Activated naive CD8-positive, alpha-beta T cell (primary cell): ENCODE results near the gene RAB1A.
"Not testable (repeated sequence)": the region's sequence is repeated elsewhere in the genome, so short reads cannot be mapped to it uniquely, and the experiment has no call there.

Source experiments
- H3K27ac Mint-ChIP-seq: one replicate; pipeline ENCODE4 v1.8.0; 2021; ENCODE audit warnings: mixed read lengths
- H3K27me3 Mint-ChIP-seq: one replicate; pipeline ENCODE4 v1.8.0; 2021; ENCODE audit warnings: mixed read lengths
- H3K36me3 Mint-ChIP-seq: one replicate; pipeline ENCODE4 v1.8.0; 2021; ENCODE audit warnings: mixed read lengths
- H3K4me1 Mint-ChIP-seq: one replicate; pipeline ENCODE4 v1.8.0; 2021; ENCODE audit warnings: low read depth, mixed read lengths
- H3K4me3 Mint-ChIP-seq: one replicate; pipeline ENCODE4 v1.8.0; 2021; ENCODE audit warnings: mild to moderate bottlenecking, mixed read lengths
- H3K9me3 Mint-ChIP-seq: one replicate; pipeline ENCODE4 v1.8.0; 2021; ENCODE audit warnings: low read depth, mixed read lengths

Gene RAB1A

DNA sequence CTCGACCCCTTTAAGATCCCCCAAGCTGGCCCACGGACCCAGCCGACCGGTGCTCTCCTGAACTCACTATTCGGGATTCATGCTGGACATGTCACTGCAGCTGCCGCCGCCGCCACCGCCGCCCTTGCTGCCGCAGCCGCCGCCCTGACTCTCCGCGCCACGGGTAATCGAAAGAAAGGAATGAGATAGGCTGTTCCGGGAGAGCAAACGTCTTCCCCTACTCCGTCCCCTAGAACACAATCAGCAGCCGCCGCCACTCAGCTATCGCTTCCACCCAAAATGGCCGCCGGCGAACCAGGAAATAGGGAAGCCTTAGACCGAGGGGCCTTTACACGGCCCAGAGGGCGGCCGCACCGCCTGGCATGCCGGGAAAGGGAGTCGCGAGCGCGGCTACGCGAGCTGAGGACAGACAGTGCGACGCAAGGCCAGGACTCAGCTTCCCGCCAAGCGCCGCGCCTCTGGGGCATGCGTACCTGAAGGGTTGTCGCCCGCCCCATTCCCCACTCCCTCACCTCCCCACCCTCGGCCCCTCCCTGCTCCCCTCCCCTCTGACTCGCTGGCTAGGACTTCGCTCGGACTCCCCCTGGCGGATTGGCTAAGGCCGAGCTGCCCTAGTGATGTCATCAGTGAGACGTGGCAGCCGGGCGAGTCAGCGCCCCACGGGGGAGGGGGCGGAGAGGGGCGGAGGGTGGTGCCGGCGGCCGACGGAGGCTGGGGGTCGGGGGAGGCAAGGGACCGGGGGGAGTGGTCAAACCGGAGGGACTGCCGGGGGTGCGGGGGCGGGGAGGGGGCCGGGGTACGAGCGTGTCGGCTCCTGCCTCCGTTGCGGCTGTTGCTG, at the start of gene RAB1A:
TSS of gene RAB1A (minus strand) at position 281 of the 838 bp plus-strand sequence. CDS start at position 90, 191 bp downstream.
- Mint-ChIP-seq H3K4me1 (peaks cover 41% of the 10 kb centered on the region), H3K9me3 (no peaks in the 10 kb centered on the region), H3K36me3 (peaks cover 4% of the 10 kb centered on the region), H3K27ac (peak within 1 kb of the TSS; percentile 96), H3K4me3 (peak within 1 kb of the TSS; percentile 97), H3K27me3 (no peaks in the 10 kb centered on the region)

DNA sequence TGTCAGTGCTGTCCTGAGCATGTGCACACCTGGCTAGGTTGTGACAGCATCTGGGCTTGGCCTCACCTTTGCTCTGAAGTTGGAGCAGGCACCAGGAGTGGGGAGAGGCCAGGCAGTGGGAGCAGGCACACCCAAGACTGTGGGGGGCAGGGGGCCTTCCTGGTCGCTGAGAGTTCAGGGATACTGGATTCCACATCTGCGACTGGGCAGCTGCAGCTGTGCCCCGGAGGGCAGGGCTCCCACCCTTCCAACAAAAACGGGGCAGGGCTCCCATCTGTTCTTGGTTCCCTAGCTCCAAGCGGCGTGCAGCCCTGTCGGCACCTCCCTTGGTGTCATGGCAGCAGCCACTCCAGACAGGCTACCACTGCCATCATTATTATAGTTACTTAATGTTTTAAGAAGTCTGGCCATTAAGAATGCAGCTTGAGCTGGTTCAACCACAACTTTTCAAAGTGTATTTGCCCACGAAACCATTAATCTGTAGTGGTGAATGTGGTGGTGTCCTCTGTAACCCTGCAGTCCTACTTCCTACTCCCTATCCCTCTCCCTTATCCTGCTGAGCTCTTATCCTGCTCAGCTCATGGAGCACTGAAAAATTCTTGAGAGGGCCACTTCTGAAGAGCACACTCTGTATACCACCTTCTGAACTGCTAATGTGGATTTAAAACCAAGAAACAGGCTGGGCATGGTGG, 48.0 kb upstream of the RAB1A start:
- Mint-ChIP-seq H3K9me3 (no peaks in the 10 kb centered on the region), H3K27me3 (no peaks in the 10 kb centered on the region), H3K27ac (no peak overlapping the region), H3K4me1 (no peaks in the 10 kb centered on the region), H3K36me3 (no peaks in the 10 kb centered on the region), H3K4me3 (no peak overlapping the region)

DNA sequence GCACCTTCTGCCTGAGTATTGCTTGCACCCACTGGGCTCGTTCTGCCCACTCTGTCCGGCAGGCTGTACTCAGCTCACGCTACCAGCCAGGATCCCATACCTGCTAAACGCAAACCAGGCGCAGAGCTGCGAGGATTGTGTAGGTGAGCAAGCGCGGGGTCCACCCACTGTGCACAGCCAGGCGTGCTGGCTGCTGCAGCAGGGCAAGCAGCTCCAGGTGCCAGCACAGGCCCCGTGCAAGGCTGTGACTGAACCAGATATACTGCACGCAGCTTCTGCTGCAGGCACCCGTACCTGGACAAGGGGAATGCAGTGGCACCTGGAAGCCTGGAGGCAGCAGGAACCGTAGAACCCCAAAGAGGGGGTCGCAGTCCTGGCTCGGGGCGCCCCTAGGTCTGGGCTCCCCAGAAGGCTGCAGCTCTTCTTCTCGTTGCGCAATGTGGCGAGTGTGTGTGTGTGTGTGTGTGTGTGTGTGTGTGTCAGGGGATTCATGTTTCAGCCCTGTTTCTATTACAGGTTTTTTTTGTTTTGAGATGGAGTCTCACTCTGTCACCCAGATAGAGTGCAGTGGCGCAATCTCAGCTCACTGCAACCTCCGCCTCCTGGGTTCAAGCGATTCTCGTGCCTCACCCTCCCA, 46.1 kb upstream of the RAB1A start:
- H3K27me3 Mint-ChIP-seq = no peaks in the 10 kb centered on the region

DNA sequence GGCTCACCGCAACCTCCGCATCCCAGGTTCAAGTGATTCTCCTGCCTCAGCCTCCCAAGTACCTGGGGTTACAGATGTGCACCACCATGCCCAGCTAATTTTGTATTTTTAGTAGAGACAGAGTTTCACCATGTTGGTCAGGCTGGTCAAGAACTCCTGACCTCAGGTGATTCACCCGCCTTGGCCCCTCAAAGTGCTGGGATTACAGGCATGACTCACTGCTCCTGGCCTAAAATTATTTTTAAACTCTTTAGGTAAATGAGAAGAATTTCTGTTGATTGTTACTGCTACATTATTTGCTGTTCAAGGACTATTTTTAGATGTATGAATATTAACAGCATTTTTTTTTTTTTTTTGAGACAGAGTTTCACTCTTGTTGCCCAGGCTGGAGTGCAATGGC, 44.1 kb upstream of the RAB1A start:
- not testable (repeated sequence) for H3K4me1 Mint-ChIP-seq, H3K27me3 Mint-ChIP-seq, H3K27ac Mint-ChIP-seq, H3K36me3 Mint-ChIP-seq, H3K4me3 Mint-ChIP-seq, H3K9me3 Mint-ChIP-seq

More for the DNA sequence above, 46.1 kb upstream of the RAB1A start:
- H3K4me1 Mint-ChIP-seq = no peaks in the 10 kb centered on the region
- H3K27ac Mint-ChIP-seq = no peak overlapping the region
- H3K4me3 Mint-ChIP-seq = no peak overlapping the region
- H3K36me3 Mint-ChIP-seq = no peaks in the 10 kb centered on the region
- H3K9me3 Mint-ChIP-seq = no peaks in the 10 kb centered on the region

DNA sequence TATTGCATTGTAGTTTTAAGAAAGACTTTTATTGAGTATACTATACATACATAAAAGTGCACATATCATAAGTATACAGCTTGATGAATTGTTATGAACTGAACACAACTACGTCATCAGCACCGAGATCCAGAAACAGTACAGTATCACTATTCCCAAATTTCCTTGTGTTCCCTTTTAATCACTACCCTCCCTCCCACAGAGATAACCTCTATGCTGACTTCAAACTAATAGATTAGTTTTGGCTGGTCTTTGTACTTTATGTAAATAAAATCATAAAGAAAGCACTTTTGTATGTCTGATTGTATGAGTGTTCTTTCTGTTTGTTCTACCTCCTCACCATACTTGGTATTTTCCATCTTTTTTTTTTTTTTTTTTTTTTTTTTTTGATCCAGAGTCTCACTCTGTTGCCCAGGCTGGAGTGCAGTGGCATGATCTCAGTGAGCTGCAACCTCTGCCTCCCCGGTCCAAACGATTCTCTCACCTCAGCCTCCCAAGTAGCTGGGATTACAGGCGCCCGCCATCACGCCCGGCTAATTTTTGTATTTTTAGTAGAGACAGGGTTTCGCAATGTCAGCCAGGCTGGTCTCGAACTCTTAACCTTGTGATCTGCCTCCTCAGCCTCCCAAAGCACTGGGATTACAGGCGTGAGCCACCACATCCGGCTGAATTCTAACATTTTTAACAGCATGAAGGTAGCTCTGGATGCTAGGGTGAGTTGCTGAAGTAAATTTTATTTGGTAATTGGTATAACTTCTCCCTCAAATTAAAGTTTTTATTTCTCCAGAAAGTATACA, 43.3 kb upstream of the RAB1A start:
- Mint-ChIP-seq H3K9me3 (no peaks in the 10 kb centered on the region), H3K4me3 (no peak overlapping the region), H3K27ac (no peak overlapping the region), H3K36me3 (no peaks in the 10 kb centered on the region), H3K27me3 (no peaks in the 10 kb centered on the region), H3K4me1 (no peaks in the 10 kb centered on the region)

DNA sequence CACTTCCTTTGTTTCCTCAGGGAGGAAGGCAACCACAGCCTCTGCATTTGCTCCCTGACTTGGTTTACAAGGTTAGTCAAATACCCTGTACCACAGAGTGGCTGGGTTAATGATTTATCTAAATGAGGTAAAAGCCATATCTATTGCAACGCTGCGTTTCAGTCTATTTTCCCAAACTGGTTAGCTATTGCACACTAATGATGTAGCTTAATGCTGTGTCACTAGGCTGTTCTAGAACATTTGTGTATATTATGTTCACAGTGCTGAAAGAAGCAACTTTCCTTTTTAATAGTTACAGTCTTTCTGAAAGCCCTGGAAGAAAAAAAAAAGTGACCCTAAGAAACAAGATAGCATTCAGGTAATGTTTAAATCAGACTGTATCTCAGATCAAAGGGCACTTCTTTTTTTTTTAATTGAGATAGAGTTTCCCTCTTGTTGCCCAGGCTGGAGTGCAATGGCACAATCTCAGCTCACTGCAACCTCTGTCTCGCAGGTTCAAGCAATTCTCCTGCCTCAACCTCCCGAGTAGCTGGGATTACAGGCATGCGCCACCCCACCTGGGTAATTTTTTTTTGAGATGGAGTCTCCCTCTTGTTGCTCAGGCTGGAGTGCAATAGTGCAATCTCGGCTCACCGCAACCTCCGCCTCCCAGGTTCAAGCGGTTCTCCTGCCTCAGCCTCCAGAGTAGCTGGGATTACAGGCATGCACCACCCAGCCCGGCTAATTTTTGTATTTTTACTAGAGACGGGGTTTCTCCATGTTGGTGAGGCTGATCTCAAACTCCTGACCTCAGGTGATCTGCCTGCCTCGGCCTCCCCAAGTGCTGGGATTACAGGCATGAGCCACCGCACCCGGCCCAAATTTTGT, 40.9 kb upstream of the RAB1A start:
- H3K27me3 Mint-ChIP-seq, H3K4me1 Mint-ChIP-seq, H3K36me3 Mint-ChIP-seq, H3K9me3 Mint-ChIP-seq, H3K4me3 Mint-ChIP-seq, H3K27ac Mint-ChIP-seq: not testable (repeated sequence)

DNA sequence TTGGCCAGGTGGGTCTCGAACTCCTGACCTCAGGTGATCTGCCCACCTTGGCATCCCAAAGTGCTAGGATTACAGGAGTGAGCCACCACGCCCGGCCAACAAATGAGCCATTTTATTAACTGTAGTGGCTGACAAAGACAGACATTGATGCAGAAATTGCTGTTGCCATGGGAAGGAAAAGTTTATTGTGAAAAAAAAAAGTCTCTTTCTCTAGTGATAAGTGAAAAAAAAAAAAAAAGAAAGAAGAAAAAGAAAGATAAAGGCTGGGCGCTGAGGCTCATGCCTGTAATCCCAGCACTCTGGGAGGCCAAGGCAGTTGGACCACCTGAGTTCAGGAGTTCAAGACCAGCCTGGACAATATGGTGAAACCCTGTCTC, 39.8 kb upstream of the RAB1A start:
- Mint-ChIP-seq H3K4me1 (no peaks in the 10 kb centered on the region), H3K36me3 (no peaks in the 10 kb centered on the region), H3K4me3 (no peak overlapping the region), H3K27me3 (no peaks in the 10 kb centered on the region), H3K27ac (no peak overlapping the region), H3K9me3 (no peaks in the 10 kb centered on the region)

DNA sequence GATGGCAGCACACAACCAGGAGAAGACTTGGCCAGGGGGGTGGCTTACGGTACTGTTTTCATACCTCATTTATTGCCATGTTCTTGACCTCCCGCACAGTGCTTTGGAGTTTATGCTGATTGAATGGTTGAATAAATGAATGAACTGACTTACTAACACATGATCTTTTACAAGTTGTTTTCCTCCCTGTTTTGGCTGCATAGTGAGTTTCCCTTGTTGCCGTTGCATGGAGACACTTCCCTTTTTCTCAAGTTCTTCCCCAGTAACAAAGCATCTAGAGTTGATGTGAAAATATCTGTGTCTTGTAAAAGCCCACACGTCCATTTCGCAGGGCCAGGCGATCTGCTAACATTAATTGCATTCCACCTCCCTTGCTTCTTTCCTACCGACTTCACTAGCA, 35.7 kb upstream of the RAB1A start:
- Mint-ChIP-seq H3K9me3 (no peaks in the 10 kb centered on the region), H3K4me1 (peaks cover 12% of the 10 kb centered on the region), H3K36me3 (no peaks in the 10 kb centered on the region), H3K4me3 (no peak overlapping the region), H3K27me3 (no peaks in the 10 kb centered on the region), H3K27ac (no peak overlapping the region)

DNA sequence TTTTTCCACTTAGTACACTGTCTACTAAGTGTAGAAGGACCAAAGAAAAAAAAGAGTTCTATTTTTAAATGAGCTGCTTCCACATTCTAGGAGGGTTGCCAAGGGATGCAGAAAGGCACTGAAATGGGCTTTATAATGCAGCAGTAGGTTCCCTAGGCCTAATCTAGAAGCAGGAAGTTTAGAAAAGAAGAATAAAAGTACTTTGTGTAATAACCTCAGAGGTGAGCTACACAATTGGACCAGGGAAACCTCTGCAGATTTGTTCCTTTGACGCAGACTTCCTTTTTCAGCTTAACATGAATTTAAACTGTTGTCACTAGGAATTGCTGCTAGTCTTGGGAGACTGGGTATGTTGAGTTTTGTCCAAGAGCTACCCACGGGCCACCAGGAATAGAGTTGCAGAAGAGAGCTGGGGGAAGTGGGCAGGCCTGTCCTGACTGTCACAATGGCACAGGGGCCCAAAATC, 34.6 kb upstream of the RAB1A start:
- no peaks in the 10 kb centered on the region for H3K9me3 Mint-ChIP-seq
- H3K27me3 Mint-ChIP-seq = no peaks in the 10 kb centered on the region
- H3K27ac Mint-ChIP-seq = no peak overlapping the region
- no peak overlapping the region for H3K4me3 Mint-ChIP-seq
- peaks cover 19% of the 10 kb centered on the region for H3K4me1 Mint-ChIP-seq
- no peaks in the 10 kb centered on the region for H3K36me3 Mint-ChIP-seq

DNA sequence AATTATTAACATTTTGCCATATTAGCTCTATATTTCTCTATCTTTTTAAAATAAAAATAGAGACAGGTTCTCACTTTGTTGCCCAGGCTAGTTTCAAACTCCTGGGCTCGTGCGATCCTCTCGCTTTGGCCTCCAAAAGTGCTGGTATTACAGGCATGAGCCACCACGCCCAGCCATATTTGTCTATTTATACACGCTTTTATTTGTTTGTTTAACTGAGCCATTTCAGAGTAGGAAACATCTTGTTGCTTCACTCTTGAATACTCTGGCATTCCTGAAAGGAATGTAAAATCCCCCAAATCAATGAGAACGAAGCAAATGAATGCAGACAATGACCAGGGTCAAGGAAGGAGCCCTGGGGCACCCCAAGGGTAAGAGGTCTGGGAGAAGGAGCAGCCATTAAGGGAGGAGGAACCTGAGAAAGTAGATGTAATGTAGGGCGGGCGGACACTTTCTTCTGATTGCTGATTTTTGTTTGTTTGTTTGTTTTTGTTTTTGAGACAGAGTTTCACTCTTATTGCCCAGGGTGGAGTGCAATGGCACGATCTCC, 31.7 kb upstream of the RAB1A start:
- H3K9me3 Mint-ChIP-seq = no peaks in the 10 kb centered on the region
- H3K27me3 Mint-ChIP-seq = no peaks in the 10 kb centered on the region
- peaks cover 19% of the 10 kb centered on the region for H3K4me1 Mint-ChIP-seq
- H3K36me3 Mint-ChIP-seq = no peaks in the 10 kb centered on the region
- H3K27ac Mint-ChIP-seq = no peak overlapping the region
- H3K4me3 Mint-ChIP-seq = no peak overlapping the region

DNA sequence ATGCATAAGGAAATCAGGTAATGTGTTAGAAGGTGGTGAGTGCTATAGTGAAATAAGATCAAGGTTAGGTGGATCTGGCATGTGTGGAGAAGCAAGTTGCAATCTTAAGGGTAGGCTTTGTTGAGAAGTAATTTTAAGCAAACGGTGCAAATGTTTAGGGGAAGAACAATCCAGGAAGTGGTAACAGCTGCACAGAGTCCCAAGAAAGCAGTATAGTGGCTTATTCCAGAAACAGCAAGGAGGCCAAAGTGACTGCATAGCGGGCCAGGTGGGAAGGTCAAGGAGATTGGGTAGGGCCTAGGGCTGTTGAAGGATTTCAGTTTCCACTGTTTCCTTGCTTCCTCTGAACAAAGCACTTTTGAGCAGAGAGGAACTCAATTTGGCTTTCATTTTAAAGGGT, 30.0 kb upstream of the RAB1A start:
- no peaks in the 10 kb centered on the region for H3K27me3 Mint-ChIP-seq
- H3K36me3 Mint-ChIP-seq = no peaks in the 10 kb centered on the region
- no peak overlapping the region for H3K4me3 Mint-ChIP-seq
- no peaks in the 10 kb centered on the region for H3K9me3 Mint-ChIP-seq
- peak overlapping the region; percentile 23 for H3K27ac Mint-ChIP-seq
- peaks cover 19% of the 10 kb centered on the region for H3K4me1 Mint-ChIP-seq

DNA sequence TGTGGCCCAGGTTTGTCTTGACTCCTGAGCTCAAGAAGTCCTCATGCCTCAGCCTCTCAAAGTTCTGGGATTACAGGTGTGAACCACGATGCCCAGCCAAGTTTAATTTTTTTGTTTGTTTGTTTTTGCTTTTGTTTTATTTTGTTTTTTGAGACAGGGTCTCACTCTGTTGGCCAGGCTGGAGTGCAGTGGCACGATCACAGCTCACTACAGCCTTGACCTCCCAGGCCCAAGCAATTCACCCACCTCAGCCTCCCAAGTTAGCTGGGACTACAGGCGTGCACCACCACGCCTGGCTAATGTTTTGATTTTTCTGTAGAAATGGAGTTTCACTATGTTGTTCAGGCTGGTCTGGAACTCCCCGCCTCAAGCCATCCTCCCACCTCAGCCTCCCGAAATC, 29.4 kb upstream of the RAB1A start:
- H3K27ac Mint-ChIP-seq = no peak overlapping the region
- no peaks in the 10 kb centered on the region for H3K27me3 Mint-ChIP-seq
- no peaks in the 10 kb centered on the region for H3K36me3 Mint-ChIP-seq
- H3K4me3 Mint-ChIP-seq = no peak overlapping the region
- H3K4me1 Mint-ChIP-seq = peaks cover 15% of the 10 kb centered on the region
- no peaks in the 10 kb centered on the region for H3K9me3 Mint-ChIP-seq

DNA sequence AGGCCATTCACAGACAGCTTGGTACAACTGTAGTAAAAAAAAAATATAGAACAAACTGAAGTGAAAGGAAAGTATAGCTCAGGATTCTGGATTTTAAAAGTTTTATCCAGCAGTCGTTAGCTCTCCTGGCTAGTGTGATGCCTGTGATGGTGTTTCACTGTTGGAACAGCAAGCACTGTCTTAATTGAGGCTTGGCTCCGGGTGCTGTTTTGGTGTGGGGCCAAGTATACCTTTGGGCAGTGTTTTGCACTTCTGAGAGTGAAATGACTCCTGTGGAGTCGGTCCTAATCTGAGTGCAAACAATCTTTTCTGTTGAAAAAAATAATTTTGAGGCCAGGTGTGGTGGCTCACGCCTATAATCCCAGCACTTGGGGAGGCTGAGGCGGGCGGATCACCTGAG, 28.7 kb upstream of the RAB1A start:
- Mint-ChIP-seq H3K4me3 (no peak overlapping the region), H3K9me3 (no peaks in the 10 kb centered on the region), H3K27me3 (no peaks in the 10 kb centered on the region), H3K36me3 (no peaks in the 10 kb centered on the region), H3K27ac (no peak overlapping the region), H3K4me1 (peaks cover 11% of the 10 kb centered on the region)

DNA sequence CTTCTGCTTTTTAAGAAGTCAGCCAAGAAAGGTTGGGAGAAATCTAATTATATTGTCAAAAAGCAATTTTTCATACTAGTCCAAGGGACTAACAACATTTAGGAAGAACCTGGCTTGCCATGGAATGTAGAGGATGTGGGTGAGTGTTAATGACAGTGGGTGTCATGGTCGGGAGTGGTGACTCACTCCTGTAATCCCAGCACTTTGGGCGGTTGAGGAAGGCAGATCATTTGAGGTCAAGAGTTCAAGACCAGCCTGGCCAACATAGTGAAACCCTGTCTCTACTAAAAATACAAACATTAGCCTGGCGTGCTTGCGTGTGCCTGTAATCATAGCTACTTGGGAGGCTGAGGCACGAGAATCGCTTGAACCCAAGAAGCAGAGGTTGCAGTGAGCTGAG, 27.9 kb upstream of the RAB1A start:
- H3K4me1 Mint-ChIP-seq, H3K27me3 Mint-ChIP-seq, H3K4me3 Mint-ChIP-seq, H3K9me3 Mint-ChIP-seq, H3K27ac Mint-ChIP-seq, H3K36me3 Mint-ChIP-seq: not testable (repeated sequence)
